GM18868 (cell line): Measurements from ENCODE around the gene THBD.
A peak's percentile ranks its signal among the peaks of the same experiment; 100 is the strongest.

Experiments used
- ATAC-seq: cut with Tn5 transposase; IDR thresholded peaks from one replicate; pipeline ENCODE4 v1.9.1; 2021; ENCODE audit warnings: mild to moderate bottlenecking, moderate library complexity; ENCODE audit not compliant: unreplicated experiment

The THBD gene, protein sequence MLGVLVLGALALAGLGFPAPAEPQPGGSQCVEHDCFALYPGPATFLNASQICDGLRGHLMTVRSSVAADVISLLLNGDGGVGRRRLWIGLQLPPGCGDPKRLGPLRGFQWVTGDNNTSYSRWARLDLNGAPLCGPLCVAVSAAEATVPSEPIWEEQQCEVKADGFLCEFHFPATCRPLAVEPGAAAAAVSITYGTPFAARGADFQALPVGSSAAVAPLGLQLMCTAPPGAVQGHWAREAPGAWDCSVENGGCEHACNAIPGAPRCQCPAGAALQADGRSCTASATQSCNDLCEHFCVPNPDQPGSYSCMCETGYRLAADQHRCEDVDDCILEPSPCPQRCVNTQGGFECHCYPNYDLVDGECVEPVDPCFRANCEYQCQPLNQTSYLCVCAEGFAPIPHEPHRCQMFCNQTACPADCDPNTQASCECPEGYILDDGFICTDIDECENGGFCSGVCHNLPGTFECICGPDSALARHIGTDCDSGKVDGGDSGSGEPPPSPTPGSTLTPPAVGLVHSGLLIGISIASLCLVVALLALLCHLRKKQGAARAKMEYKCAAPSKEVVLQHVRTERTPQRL

DNA sequence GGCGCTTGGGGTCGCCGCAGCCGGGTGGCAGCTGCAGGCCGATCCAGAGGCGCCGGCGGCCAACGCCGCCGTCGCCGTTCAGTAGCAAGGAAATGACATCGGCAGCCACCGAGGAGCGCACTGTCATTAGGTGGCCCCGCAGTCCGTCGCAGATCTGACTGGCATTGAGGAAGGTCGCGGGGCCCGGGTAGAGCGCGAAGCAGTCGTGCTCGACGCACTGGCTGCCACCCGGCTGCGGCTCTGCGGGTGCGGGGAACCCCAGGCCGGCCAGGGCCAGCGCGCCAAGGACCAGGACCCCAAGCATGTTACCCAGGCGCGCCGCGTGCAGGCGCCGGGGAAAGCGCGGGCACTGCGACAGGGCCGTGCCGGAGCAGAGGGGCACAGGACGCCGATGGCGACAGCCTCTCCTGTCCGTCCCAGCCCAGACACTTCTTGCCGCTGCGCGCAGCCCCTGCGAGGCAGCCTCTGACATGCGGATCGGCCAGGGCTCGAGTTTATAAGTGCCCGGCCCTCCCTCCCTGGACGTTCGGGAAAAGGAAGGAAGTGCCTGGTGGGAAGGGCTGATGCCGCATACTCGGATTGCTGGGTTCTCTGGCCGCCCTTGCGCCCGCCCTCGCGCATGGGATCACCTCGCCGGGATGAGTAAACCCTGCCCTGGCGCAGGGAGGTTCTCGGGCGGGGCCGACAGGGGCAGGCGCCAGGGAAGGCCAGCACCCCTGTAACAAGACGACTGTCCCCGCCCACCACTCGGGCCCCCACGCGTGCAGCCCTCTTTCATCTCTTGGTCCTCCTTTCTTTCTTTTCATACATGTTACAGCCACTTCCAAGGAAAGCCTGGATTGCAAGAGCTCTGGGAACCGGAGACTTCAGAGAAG lies at the start of gene THBD:
THBD (minus strand) TSS at position 472 of the 875 bp plus-strand sequence; CDS start at position 304, 168 bp downstream.
- ATAC-seq: peak; percentile 25

DNA sequence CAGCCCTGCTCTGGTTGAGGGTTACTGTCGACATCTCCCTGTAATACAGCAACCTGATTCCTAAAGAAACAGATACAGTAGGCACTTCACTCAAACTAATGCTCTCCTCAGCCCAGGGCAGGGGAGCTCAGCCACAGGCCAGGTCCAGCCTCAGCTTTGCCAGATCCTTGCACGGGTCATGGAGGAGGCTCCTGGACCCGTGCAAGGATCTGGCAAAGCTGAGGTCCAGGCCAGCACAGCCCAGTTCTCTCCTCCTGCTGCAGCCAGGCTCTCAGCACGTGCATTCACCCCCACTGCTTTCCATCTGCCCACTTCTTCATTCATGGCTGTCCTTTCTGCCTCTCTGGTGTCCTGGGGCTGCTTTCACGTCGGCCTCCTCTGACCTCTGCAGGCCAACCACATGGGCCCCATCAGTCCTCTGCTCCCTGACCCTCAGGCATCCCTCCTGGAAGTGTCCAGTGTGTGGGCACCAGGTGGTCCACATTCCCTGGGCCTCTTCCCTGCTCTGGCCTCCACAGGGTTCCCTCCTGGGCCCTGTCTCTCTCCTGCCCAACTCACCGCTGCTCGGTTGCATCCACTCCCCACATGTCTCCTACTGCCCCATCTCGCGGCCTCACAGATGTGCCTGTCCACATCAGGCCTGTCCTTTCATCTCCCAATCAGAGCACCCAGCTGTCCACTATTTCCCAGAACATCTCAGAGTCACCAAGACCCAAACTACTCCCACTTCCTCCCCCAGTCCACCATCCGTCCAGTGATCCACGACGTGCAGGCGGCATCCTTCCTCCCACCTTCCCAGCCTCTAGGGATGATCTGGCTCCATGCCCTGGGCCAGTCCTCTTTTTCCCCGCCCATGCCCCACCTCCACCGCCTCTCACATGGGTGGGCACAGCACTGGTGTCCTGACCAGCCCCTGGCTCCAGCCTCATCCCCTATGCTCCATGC lies 48.4 kb upstream of the THBD start:
- no peak for ATAC-seq

- ATAC-seq: no peak
These were observed 47.6 kb upstream of the THBD start for GRCh38 chr20:23096986-23097520.

GRCh38 chr20:23096097-23096496 lies 46.6 kb upstream of the THBD start:
- no peak for ATAC-seq

DNA sequence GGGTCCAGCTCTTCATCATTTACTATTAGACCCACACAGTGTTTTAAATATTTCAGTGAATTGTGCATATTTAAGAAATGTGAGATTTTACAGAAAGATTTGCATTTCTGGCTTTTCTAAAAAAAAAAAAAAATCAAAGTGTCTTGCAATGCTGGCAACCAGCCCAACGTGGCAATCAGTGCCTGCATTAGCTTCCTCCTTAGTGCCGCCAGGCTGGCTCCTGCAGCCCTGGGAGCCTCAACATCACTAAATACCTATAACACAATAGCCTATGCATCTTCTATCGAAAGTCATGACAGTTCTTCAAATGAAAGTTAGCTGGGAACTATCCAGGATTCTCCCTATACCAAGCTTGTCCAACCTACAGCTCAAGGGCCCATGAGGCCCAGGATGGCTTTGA lies 46.0 kb upstream of the THBD start:
- no peak for ATAC-seq

GRCh38 chr20:23094927-23095326 lies 45.5 kb upstream of the THBD start:
- no peak for ATAC-seq

DNA sequence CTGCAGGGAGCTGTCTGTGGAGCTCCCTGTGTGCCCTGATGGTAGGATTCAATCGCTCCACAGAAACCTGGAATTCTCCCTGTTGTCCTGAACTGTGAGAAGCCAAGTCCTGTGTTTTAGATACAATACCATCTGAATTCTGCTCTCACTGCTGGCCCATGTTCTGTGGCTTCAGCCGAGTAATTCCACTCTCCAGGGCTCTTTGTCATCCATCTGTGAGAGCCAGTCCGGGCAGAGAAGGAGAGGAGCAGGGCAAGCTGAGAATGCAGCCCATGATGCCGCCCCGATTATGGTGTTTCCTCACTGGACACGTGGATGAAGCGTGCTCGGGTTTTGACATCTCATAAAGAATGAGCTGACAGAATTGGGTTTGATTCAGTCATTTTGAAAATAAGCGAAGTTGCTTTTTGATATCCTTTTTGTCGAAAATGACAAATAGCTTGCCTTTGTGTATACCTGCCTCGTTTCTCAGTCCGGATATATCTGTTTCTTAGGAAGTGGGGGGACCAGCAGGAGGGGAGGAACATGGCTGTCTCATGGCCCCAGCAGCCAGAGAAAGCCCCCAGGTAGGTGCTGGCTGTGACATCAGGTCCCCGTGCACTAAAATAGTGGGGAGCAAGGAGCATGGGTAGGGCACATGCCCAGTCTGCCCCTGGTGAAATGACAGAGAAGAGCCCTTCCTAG lies 44.9 kb upstream of the THBD start:
- no peak for ATAC-seq

DNA sequence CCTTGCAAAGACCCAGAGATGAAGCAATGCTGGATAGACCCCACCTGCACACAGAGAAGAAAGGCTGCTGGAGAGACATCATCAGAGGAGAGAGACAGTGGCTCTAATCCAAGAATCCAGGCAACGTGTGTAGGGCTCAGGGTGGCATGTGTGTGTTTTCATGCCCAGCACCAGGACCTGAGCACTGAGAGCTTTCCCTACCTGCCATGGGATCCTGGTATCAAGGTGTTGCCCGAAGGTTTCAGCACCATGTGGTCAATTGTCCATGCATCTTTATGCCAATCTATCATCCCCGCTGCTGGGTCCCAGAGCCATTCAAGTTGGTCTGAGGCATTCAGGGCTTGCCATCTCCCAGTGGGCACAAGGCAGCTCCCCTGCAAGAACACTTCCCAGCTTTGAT lies 44.1 kb upstream of the THBD start:
- no peak for ATAC-seq

DNA sequence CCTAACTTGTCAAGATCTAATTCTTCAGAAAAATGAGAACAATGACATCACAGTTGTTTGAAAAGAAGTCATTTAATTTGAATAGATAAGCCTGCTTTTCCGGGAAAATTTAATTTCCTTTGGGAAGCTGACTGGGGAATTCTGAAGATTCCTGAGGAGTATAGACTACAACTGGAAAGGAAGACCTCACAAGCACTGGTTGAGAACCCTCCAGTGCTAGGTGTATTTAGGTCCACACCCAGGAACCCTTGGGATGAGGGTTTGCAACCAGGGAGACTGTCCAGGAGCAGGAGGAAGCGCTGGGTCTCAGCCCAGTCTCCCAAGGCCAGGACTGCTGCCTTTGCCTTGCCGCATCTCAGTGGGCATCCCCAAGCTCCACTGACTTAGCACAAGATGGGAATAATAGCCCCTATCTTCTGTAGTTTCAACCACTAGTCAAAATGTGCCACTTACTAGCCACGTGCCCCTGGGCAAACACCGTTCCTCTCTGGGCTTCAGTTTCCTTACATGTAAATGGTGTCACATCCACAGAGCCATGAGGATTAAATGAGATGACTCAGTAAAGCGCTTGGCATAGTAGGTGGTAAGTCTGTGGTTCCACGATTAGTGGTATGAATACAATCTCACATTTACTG lies 43.5 kb upstream of the THBD start:
- ATAC-seq: peak; percentile 37

DNA sequence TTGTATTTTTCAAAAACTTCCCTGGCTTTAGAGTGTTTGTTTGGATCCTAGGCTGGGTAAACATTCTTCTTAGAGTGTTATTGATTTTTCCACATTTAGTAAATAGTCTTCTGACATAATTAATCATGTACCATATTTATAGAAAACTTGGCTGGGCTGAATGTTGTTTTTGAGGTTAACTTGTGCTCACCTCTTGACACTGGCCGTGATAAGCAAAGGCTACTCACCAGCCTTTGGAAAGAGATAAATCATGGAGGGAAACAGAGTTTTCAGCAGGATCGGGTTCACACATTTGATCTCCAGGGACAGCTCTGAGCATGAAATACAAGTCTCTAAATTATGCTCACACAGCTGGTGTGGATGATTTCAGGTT lies 42.9 kb upstream of the THBD start:
- ATAC-seq: no peak

GRCh38 chr20:23091721-23092383 lies 42.4 kb upstream of the THBD start:
- ATAC-seq: no peak

DNA sequence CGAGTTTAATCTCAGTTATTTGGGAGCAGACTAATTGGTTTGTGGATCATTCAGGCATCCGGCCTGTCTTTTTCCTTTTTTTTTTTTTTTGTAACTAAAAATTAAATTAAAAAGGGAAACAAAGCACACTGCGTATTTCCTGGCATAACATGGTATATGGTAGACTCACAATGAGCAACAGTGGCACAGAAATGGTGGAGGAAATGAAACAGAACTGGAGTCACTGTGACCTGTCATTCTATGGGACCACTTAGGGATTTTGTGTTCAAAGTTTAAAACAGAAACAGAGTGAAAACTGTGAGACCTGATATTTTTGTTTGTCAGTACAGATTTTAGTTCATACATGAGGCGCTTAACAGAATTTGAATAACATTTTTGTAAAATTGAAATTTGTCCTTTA lies 41.4 kb upstream of the THBD start:
- no peak for ATAC-seq

- no peak for ATAC-seq
These were observed 40.7 kb upstream of the THBD start for GRCh38 chr20:23090147-23090546.

DNA sequence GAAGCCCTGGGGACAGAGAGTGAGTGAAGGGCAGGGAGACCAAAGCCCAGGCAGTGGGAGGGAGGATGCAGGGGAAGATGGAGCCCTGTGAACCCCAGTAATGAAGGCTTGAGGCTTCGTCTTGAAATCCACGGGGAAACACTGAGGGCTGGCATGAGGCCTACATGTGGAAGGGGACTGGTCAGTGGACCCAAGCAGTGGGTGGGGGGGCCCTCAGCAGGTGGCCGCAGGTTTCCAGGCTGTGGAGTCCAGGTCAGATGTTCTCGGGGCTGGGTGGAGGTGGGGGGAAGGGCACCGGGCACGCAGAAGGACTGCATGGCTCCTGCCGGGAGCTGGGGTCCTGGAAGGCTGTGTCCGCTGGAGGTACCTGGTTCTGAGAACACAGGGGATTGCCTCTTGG lies 39.4 kb upstream of the THBD start:
- no peak for ATAC-seq

DNA sequence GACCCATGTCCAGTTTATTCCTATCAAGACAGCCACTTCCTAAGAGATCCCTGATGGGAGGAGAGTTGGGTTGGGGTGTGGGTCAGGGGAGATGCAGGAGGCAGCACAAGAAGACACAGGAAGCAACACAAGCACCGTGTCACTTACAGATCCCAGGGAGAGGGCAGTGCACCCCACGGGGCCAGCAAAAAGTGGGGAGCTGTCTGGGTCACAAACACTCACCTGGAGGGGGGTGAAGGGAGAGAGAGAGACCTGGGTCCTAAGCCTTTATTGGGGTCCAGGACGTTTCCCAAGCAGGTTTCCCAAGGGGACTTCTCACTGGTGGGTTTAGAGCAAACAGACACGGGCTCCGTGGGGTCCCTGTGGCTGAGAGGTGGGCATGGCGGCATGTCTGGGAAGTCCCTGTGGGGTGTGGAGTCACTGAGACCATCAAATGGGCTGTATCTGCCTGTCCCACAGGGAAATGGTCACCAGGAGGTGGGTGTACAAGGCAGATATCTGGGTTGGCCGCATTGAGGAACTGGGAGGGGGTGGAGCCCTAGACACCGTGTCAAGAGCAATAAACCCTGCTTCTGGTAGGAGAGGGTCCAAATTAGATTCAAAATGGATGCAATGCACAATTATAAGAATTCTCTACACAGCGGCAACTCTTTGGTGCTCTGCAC lies 38.2 kb upstream of the THBD start:
- peak; percentile 54 for ATAC-seq

- no peak for ATAC-seq
These were observed 37.5 kb upstream of the THBD start for GRCh38 chr20:23086931-23087411.

DNA sequence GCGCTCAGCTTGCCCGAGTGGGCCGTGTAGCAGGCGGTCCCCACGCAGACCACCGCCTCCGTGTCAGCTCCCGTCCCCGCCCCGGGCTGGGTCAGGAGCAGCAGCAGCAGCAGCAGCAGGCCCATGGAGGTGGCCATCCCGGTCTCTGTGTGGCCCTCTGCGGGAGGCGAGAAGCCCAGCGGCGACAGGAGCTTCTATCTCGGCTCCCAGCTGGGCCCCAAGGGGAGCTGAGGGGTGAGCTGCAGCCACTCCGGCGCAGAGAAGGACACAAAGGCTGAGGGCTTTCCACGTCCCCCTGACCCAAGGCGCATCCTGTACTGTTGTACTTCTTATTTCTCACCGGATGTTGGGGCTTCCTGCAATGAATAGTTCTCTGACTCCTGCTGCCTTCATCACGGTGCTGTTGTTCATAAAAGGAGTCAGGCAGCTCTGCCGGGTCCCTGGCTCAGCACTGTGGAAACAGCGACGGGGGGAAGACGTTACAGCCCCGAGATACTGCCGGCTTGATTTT lies 36.6 kb upstream of the THBD start, which contains the start of gene CD93:
CD93 (minus strand) TSS at position 269 of the 511 bp plus-strand sequence; CDS start at position 137, 132 bp downstream.
- ATAC-seq: peak; percentile 56
